ENCODE results near the gene KANSL3. TPM values are rescaled to one million over a fixed set of nuclear protein-coding genes. Genes with fewer than 3 reads are reported as not detected.

The KANSL3 gene
- total and polyA plus RNA-seq, 2 donors (not counting 3 experiments of a cell fraction or from before 2014, with no cell fraction given), result 27.7 to 36.9 TPM

DNA sequence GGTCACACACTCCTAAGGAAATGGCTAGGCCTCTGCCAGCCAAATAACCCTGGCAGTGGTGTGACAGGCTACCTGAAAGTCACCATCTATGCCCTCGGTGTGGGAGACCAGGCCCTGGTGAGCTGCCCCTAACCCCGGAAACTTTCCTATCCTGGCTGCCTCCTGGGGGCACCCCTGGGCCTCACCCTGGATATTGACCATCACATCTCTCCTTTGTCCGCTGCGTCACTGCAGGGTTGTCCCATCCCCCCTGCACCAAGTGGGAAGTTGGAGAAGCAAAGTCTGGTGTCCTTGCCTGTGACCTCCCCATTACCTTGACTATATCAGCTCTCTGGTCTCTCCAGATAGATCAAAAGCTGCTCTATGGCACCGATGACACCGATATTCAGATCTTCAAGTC, 23.2 kb upstream of the KANSL3 start:
- Histone ChIP-seq H3K27me3 (ENCODE audit: control insufficient read depth in 2 of 2, insufficient read depth in 2 of 2, low read length in 2 of 2) (no peaks in the 10 kb centered on the region), H3K9me3 (replicated peaks; ENCODE audit: control insufficient read depth, insufficient read depth, low read length) (no peaks in the 10 kb centered on the region), H3K9me1 (replicated peaks; ENCODE audit: control insufficient read depth, extremely low read depth, insufficient read depth, low read length) (no peaks in the 10 kb centered on the region), H3K9ac (replicated peaks; ENCODE audit: extremely low read depth, insufficient read depth, low read length) (no peak overlapping the region), H3K4me1 (ENCODE audit: control insufficient read depth, extremely low read depth, insufficient read depth, low read length) (peaks cover 7% of the 10 kb centered on the region), H4K20me1 (replicated peaks; ENCODE audit: control insufficient read depth, extremely low read depth, insufficient read depth, low read length) (no peaks in the 10 kb centered on the region), H3K4me2 (ENCODE audit: insufficient read depth, low read length) (no peak overlapping the region), H2AFZ (ENCODE audit: low read depth, low read length) (no peak overlapping the region), H3K79me2 (ENCODE audit: control insufficient read depth, insufficient read depth, low read length) (no peaks in the 10 kb centered on the region), H3K36me3 (ENCODE audit: control insufficient read depth in 2 of 2, extremely low read depth in 1 of 2, insufficient read depth in 2 of 2, low read length in 2 of 2) (no peaks in the 10 kb centered on the region), H3K27ac (ENCODE audit: insufficient read depth, low read depth, low read length) (no peak overlapping the region), H3K4me3 (replicated peaks in 1 of 3; ENCODE audit: insufficient read depth in 1 of 3, low read depth in 1 of 3, low read length in 3 of 3) (no peak overlapping the region)
- intact Hi-C loops (cut with micrococcal nuclease) (no loop called here), dilution Hi-C loops (cut with MboI; ENCODE audit: extremely low pct_ligation_motif_present, low sequenced_read_pairs) (no loop called here)
- DNase-seq (ENCODE audit: low read depth, low spot score), result no peak
- FAIRE-seq, result no peak
- no TSS peak for BruUV-seq (replicated peaks)
- ChIA-PET POLR2A (no interaction called here), CTCF (no interaction called here)
- TF ChIP-seq EZH2 (IDR thresholded peaks at IDR 0.05; ENCODE audit: borderline replicate concordance, low read depth, low read length, severe bottlenecking) (no peak), MYC (IDR thresholded peaks at IDR 0.05; ENCODE audit: low read depth, low read length) (no peak), FOS (IDR thresholded peaks at IDR 0.05; ENCODE audit: borderline replicate concordance, insufficient read depth, low read length) (no peak), POLR2AphosphoS5 (IDR thresholded peaks at IDR 0.05; ENCODE audit: insufficient read depth, low read depth, low read length) (no peak), GATA2 (IDR thresholded peaks at IDR 0.05; ENCODE audit: insufficient read depth, insufficient read length, low read depth, low read length) (no peak), JUN (IDR thresholded peaks at IDR 0.05; ENCODE audit: borderline replicate concordance, insufficient read depth, insufficient read length, low read depth) (no peak), POLR2A (IDR thresholded peaks at IDR 0.05; ENCODE audit: low read depth, low read length) (no peak)
- TF ChIP-seq, protein P1, sequence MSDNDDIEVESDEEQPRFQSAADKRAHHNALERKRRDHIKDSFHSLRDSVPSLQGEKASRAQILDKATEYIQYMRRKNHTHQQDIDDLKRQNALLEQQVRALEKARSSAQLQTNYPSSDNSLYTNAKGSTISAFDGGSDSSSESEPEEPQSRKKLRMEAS (IDR thresholded peaks at IDR 0.05; ENCODE audit: insufficient read depth, insufficient read length), result no peak
- TF ChIP-seq, protein P2, sequence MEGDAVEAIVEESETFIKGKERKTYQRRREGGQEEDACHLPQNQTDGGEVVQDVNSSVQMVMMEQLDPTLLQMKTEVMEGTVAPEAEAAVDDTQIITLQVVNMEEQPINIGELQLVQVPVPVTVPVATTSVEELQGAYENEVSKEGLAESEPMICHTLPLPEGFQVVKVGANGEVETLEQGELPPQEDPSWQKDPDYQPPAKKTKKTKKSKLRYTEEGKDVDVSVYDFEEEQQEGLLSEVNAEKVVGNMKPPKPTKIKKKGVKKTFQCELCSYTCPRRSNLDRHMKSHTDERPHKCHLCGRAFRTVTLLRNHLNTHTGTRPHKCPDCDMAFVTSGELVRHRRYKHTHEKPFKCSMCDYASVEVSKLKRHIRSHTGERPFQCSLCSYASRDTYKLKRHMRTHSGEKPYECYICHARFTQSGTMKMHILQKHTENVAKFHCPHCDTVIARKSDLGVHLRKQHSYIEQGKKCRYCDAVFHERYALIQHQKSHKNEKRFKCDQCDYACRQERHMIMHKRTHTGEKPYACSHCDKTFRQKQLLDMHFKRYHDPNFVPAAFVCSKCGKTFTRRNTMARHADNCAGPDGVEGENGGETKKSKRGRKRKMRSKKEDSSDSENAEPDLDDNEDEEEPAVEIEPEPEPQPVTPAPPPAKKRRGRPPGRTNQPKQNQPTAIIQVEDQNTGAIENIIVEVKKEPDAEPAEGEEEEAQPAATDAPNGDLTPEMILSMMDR (IDR thresholded peaks at IDR 0.05; ENCODE audit: extremely low read depth in 1 of 2, insufficient read depth in 1 of 2, low read depth in 1 of 2, low read length in 2 of 2), result no peak

All from endothelial cell of umbilical vein (primary cell).